OCI-LY3 (cell line): Measurements from ENCODE around the gene PLD3.

ENCODE experiments used
- H2AFZ ChIP-seq: fragments of 200-600, 300-600 bp; shearing (Covaris generic); 2 replicates; pipeline ENCODE4 v1.6.0; 2014; ENCODE audit warnings: antibody characterized with exemption, low read depth, low read length
- H3K27ac ChIP-seq: fragments of 200-600, 300-600 bp; sonication (generic); 2 replicates; pipeline ENCODE4 v1.5.1; 2014; ENCODE audit warnings: mild to moderate bottlenecking, low read length, moderate library complexity, mixed read lengths
- H3K27me3 ChIP-seq: fragments of 200-600, 300-600 bp; sonication (generic); 2 replicates; pipeline ENCODE4 v1.6.1; 2014; ENCODE audit warnings: low read depth, low read length, mixed read lengths
- H3K36me3 ChIP-seq: fragments of 200-600, 300-600 bp; sonication (generic); replicated peaks from 2 replicates; pipeline ENCODE3; 2014; ENCODE audit warnings: low read depth, low read length, mixed read lengths
- H3K4me1 ChIP-seq: fragments of 300-600, 200-600 bp; sonication (generic); 2 replicates; pipeline ENCODE4 v1.6.1; 2014; ENCODE audit warnings: low read length, mixed read lengths
- H3K4me2 ChIP-seq: fragments of 200-600, 300-600 bp; sonication (generic); 2 replicates; pipeline ENCODE4 v1.6.1; 2014; ENCODE audit warnings: low read length, mixed read lengths
- H3K4me3 ChIP-seq: fragments of 300-600, 200-600 bp; sonication (generic); 2 replicates; pipeline ENCODE4 v1.5.1; 2014; ENCODE audit warnings: antibody characterized with exemption, mild to moderate bottlenecking, low read length, moderate library complexity
- H3K79me2 ChIP-seq: fragments of 300-600, 200-600 bp; shearing (Covaris generic); 2 replicates; pipeline ENCODE4 v1.6.1; 2014; ENCODE audit warnings: mild to moderate bottlenecking, low read length, mixed read lengths
- H3K9ac ChIP-seq: fragments of 300-600, 200-600 bp; shearing (Covaris generic); 2 replicates; pipeline ENCODE4 v1.6.0; 2014; ENCODE audit warnings: mild to moderate bottlenecking, low read length, moderate library complexity
- H3K9me3 ChIP-seq: fragments of 200-600, 300-600 bp; shearing (Covaris generic); 2 replicates; pipeline ENCODE4 v1.6.1; 2014; ENCODE audit warnings: low read length, mixed read lengths; ENCODE audit not compliant: insufficient read depth
- H4K20me1 ChIP-seq: fragments of 200-600, 300-600 bp; sonication (generic); 2 replicates; pipeline ENCODE4 v1.6.1; 2016; ENCODE audit warnings: low read length, mixed read lengths; ENCODE audit not compliant: insufficient read depth
- EZH2phosphoT487 ChIP-seq: fragments of 200-600 bp; shearing (Covaris generic); IDR thresholded peaks from 2 replicates; pipeline ENCODE4 v1.6.1; 2018; ENCODE audit warnings: antibody characterized with exemption, mixed run types, low read depth
- TF ChIP-seq, protein P1 (sequence below): fragments of 200-600, 300-600 bp; sonication (generic); IDR thresholded peaks from 2 replicates; pipeline ENCODE4 v1.5.1; 2014; ENCODE audit warnings: antibody characterized with exemption, low read length, low read depth

The PLD3 gene

DNA sequence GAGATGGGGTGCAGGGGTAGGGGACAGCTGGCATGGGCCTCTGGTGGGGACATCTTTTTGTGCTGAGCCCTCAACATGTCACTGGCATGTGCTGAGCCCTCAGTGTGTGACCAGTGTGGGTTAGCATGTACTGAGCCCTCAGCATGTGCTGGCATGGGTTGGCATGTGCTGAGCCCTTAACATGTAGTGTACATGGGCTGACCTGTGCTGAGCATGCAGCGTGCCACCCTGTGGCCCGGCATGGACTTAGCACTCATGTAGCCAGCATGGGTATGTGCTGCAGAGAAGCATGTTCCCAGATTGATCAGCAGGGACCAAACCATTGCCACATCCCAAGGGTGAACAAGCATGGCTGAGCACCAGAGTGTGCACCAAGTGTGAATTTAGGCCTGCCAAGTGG is 30.0 kb downstream of the PLD3 start:
- Histone ChIP-seq H3K4me1 (no peaks in the 10 kb centered on the region), H3K4me2 (no peak overlapping the region), H3K4me3 (no peak overlapping the region), H3K9me3 (no peaks in the 10 kb centered on the region), H3K79me2 (no peaks in the 10 kb centered on the region), H3K36me3 (no peaks in the 10 kb centered on the region), H3K9ac (no peak overlapping the region), H3K27me3 (peaks cover 4% of the 10 kb centered on the region), H4K20me1 (no peaks in the 10 kb centered on the region), H2AFZ (no peak overlapping the region), H3K27ac (no peak overlapping the region)
- no peak for TF ChIP-seq EZH2phosphoT487
- TF ChIP-seq, protein P1, sequence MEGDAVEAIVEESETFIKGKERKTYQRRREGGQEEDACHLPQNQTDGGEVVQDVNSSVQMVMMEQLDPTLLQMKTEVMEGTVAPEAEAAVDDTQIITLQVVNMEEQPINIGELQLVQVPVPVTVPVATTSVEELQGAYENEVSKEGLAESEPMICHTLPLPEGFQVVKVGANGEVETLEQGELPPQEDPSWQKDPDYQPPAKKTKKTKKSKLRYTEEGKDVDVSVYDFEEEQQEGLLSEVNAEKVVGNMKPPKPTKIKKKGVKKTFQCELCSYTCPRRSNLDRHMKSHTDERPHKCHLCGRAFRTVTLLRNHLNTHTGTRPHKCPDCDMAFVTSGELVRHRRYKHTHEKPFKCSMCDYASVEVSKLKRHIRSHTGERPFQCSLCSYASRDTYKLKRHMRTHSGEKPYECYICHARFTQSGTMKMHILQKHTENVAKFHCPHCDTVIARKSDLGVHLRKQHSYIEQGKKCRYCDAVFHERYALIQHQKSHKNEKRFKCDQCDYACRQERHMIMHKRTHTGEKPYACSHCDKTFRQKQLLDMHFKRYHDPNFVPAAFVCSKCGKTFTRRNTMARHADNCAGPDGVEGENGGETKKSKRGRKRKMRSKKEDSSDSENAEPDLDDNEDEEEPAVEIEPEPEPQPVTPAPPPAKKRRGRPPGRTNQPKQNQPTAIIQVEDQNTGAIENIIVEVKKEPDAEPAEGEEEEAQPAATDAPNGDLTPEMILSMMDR: peak; percentile 54

- no peaks in the 10 kb centered on the region for H3K36me3 ChIP-seq
- H3K79me2 ChIP-seq: no peaks in the 10 kb centered on the region
- no peaks in the 10 kb centered on the region for H3K9me3 ChIP-seq
- H3K4me2 ChIP-seq: no peak overlapping the region
- no peak overlapping the region for H2AFZ ChIP-seq
- no peak overlapping the region for H3K4me3 ChIP-seq
- TF ChIP-seq, protein P1: no peak
- TF ChIP-seq EZH2phosphoT487: no peak
- no peaks in the 10 kb centered on the region for H4K20me1 ChIP-seq
- no peak overlapping the region for H3K9ac ChIP-seq
- no peaks in the 10 kb centered on the region for H3K4me1 ChIP-seq
- no peak overlapping the region for H3K27ac ChIP-seq
- H3K27me3 ChIP-seq: peaks cover 4% of the 10 kb centered on the region
Observed at GRCh38 chr19:40379446-40380198, 31.1 kb downstream of the PLD3 start.

DNA sequence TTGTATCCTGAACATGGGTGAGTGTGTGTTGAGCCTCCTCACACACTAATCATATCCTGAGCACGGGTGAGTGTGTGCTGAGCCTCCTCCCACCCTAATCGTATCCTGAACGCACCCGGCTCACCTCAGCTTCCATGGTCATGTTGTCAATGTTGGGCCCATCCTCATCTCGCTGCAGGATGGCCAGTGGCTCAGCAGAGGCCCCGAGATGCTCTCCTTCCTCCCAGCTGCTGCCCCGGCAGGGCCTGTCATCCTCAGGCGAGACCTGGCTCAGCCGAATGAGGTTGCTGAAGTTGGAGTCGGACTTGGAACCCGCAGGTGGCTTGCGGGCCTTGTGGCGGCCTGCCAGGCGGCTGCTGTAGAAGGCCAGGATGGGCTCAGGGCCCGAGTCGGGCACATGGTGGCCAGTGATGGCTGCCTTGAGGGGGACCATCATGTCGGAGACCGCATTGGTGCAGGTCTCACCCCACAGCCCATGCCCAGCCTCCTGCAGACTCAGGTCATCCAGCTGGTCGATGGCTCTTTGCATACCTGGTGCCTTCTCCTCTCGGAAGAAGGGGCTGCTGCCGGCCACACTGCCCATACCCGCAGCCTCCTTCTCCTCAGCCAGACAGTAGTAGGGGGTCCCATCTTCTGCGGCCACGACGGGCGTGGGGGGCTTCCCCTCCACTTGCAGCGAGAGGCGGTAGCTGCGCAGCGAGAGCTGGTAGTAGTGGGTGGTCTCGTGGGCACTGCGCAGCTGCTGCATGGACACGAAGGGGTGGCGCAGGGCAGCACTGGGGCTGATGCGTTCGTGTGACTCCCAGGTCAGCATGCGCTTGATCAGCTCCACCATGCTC is 31.9 kb downstream of the PLD3 start:
- no peaks in the 10 kb centered on the region for H3K4me1 ChIP-seq
- H3K79me2 ChIP-seq: no peaks in the 10 kb centered on the region
- peaks cover 8% of the 10 kb centered on the region for H3K27me3 ChIP-seq
- no peak overlapping the region for H3K4me2 ChIP-seq
- TF ChIP-seq, protein P1: no peak
- no peak for TF ChIP-seq EZH2phosphoT487
- H2AFZ ChIP-seq: no peak overlapping the region
- H3K9me3 ChIP-seq: no peaks in the 10 kb centered on the region
- H3K27ac ChIP-seq: no peak overlapping the region
- H4K20me1 ChIP-seq: no peaks in the 10 kb centered on the region
- no peak overlapping the region for H3K9ac ChIP-seq
- no peaks in the 10 kb centered on the region for H3K36me3 ChIP-seq
- H3K4me3 ChIP-seq: no peak overlapping the region

GRCh38 chr19:40381321-40381720 is 32.8 kb downstream of the PLD3 start:
- TF ChIP-seq EZH2phosphoT487: no peak
- TF ChIP-seq, protein P1: no peak
- no peaks in the 10 kb centered on the region for H3K79me2 ChIP-seq
- no peaks in the 10 kb centered on the region for H3K36me3 ChIP-seq
- no peak overlapping the region for H2AFZ ChIP-seq
- no peak overlapping the region for H3K27ac ChIP-seq
- H3K4me1 ChIP-seq: no peaks in the 10 kb centered on the region
- H4K20me1 ChIP-seq: no peaks in the 10 kb centered on the region
- no peak overlapping the region for H3K9ac ChIP-seq
- peaks cover 8% of the 10 kb centered on the region for H3K27me3 ChIP-seq
- no peak overlapping the region for H3K4me3 ChIP-seq
- H3K9me3 ChIP-seq: no peaks in the 10 kb centered on the region
- no peak overlapping the region for H3K4me2 ChIP-seq
